ENCODE results near the gene TRAPPC10.
"Not testable (repeated sequence)": the region's sequence is repeated elsewhere in the genome, so short reads cannot be mapped to it uniquely, and the experiment has no call there.

The TRAPPC10 gene

DNA sequence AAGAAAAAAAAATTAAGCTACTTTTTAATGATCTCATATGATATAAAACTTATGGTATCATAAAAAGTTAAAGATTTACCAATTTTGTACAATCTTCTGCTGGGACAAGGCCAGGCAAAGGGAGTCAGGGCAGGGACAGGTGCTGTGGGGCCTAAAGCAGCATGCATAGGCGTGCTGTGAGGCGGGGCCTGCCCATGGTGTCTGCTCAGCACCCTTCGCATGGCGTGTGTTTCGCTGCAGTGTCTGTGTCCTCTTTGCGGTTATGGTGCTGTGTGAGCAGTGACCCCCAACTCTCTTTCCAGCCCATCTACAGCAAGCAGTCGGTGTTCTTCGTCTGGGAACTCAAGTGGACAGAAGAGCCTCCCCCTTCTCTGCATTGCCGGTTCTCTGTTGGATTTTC is 81.7 kb downstream of the TRAPPC10 start:
- DNase-seq, result no peak

DNA sequence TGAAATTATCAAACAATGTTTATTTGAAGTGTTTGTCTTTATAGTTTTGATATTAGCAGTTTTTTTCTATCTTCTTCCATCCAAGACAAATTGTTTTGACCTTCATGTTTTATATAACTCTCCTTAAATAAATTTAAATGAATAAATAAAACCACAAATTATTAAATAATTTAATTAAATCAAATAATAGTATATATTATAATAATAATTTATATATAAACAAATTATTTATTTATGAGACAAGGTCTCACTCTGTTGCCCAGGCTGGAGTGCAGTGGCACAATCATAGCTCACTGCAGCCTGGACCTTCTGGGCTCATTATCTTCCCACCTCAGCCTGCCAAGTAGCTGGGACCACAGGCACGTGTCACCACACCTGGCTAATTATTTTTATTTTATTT is 82.7 kb downstream of the TRAPPC10 start:
- DNase-seq, result no peak

DNA sequence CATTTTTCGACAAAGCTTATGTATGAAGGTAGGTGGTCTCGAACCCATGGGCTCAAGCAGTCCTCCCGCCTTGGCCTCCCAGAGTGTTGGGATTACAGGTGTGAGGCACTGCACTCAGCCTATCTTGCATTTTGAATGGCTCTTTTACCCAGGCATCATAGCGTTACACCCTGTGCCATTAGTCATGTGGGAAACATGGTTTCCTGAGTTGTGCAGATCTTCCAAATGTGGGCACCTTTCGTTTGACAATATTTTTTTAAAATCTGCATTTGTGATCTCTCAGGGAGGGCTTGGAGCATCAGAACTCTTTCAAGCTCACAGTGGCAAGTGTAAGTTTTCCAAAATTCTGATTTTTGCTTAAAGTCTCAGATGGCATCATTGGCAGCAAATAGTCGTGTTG is 86.4 kb downstream of the TRAPPC10 start:
- DNase-seq, result not testable (repeated sequence)

DNA sequence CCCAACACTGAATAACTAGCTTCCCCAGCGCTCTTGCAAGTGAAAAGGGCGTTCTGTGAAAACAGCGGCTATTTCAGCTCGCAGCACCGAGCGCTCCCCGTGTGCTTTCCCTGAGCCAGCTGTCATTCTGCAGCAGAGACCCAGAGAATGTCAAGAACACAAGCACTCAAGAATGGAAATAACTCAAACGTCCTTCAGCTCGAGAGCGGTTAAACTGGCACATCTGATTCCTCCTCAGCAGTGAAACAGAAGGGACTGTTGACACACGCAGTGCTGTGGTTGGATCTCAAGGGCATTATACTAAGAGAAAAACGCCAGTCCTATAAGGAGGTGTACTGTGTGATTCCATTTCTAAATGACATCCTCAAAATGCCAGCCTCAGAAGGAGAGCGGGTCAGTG is 86.9 kb downstream of the TRAPPC10 start:
- DNase-seq, result not testable (repeated sequence)

DNA sequence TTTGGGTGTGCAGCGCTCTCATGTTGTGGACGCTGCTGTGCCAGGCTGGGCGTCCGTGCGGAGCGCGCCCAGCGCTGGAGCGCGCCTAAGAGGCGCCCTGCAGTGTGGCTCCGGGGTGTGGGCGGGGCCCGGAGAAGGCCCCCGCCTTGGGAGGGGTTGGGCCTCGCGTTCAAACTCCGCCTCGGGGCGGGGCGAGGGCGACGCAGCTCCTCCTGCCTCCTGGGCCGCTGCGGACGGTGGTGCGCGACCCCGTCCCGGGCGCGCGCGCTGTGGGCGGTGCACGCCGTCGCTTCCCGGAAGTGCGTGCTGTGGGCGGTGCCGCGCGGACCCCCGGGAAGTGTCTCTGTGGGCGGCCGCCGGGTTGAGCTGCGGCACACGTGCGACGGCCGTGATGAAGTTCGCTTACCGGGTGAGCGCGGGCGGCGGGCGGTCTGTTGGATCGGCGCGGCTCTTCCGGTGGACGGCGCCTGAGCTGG is 95.0 kb downstream of the TRAPPC10 start, which contains the start of gene PWP2:
TSS of gene PWP2 (plus strand) at position 374 of the 476 bp plus-strand sequence. CDS start at position 392, 18 bp downstream.
- DNase-seq, result not testable (repeated sequence)

DNA sequence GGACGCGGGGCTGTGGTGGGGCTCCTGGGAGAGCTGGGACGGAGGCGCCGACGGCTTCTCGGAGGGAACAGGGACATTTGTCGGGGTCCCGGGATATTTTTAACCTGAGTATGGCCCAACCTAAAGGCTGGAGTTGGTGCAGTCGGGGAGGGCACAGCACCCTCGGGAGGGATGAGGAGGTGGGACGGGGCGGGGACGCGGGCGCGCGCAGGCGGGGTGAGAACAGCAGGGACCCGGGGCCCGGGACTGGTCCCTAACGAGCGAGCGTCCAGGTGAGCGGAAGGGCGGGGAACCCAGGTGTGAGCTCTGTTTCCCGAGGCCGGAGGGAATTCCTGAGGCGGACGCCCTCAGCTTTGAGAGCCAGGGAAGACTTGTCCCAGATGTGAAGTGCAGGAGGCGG is 95.5 kb downstream of the TRAPPC10 start:
- DNase-seq, result not testable (repeated sequence)

DNA sequence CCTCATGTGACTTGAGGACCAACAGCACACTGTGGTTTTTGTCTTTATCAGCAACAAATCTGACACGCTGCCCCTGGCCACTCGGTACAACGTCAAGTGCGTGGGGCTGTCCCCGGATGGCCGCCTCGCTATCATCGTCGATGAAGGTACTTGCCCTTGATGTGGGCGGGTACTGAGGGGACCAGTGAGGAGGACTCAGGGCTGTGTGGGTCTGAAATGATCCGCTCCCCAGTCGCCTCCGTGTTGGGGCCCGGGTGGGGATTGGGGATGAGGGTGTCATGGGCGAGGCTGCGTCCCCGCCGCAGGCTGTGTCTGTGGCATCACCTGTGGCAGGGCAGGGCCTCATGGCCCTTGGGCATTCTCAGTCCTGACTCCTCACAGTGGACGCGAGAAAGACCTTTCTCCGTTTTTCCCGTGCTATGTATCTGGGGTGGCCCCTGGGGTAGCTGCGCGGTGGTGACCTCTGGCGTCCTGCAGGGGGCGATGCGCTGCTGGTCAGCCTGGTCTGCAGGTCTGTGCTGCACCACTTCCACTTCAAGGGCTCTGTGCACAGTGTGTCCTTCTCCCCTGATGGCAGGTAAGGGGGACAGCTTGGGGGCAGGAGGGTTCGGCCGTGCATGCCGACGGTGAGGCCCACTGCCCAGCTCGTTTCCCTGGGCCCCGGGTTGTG is 101.7 kb downstream of the TRAPPC10 start:
- not testable (repeated sequence) for DNase-seq

DNA sequence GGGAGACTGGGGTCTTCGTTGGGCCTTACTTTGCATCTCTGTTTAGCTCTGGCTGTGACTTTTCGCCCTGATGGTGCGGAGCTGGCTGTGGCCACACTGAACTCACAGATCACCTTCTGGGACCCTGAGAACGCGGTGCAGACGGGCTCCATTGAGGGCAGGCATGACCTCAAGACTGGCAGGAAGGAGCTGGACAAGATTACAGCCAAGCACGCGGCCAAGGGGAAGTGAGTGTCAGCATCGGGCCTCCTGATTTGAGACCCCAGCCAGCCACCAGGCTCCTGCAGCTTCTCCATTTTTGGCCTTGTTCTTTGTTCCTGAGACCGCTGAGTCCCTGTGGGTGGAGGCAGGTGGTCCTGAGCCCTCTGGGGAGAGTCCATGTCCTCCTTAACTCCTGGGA is 110.0 kb downstream of the TRAPPC10 start:
- DNase-seq, result not testable (repeated sequence)

DNA sequence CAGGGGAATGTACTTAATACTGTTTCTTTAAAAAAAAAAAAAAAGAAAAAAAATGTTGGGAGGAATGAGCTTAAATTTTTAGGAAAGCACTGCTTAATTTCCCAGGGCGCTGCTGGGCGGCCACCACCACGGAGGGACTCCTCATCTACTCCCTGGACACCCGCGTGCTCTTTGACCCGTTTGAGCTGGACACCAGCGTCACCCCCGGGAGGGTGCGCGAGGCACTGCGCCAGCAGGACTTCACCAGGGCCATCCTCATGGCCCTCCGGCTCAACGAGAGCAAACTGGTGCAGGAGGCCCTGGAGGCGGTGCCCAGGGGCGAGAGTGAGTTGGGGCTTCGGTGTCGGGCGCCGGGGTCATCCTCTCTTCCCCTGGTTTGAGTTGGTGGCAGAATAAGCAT is 115.7 kb downstream of the TRAPPC10 start:
- not testable (repeated sequence) for DNase-seq

DNA sequence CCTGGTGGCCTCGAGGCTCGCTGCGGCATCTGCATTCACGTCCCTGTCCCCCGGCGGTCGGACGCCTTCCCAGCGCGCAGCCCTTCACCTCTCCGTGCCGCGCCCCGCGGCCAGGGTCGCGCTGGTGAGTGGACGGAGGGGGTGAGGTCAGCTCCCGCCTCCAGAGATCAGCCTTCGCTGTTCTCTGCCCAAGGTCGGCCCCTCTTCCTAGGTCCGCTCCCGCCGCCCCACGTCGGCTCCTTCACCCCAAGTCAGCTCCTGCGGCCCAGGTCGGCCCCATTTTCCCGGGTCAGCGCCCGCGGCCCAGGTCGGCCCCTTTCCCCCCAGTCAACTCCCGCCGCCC is 121.6 kb downstream of the TRAPPC10 start:
- not testable (repeated sequence) for DNase-seq

DNA sequence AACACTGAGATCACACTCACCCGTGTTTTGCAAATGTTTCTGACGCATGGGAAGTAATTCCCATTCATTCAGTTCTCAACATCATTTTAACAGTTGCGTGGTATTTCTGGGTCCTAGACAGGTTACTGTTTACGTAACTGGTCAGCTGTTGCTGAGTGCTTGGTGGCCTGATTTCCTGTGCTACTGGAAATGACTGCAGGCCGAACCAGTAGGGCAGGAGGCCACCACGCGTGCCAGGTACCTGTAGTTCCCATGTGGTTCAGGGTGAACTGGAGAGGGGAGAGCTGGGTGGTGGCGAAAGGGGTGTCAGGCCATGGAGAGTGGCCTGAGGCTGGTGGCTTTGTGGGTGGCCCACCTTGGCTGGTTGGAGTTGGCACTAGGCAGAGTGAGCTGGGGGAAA is 122.6 kb downstream of the TRAPPC10 start:
- DNase-seq, result not testable (repeated sequence)

DNA sequence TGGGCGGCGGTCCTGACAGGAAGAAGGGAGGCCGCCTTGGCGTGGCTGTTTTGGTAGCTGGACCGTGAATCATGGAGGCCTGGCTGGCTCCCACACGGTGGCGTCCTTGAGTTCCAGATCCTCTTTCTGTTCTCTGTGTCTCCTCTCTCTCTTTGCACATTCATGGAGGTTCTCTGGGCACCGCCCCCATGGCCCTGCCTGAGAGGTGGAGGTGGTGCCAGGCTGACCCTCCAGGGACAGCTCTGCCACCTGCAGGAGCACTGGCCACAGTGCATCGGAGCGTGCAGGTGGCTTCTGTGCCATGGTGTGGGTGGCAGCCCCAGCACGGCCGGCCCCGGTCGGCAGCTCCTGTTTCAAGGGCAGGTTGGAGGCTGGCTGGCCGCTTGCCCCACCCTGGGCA is 125.9 kb downstream of the TRAPPC10 start:
- not testable (repeated sequence) for DNase-seq

DNA sequence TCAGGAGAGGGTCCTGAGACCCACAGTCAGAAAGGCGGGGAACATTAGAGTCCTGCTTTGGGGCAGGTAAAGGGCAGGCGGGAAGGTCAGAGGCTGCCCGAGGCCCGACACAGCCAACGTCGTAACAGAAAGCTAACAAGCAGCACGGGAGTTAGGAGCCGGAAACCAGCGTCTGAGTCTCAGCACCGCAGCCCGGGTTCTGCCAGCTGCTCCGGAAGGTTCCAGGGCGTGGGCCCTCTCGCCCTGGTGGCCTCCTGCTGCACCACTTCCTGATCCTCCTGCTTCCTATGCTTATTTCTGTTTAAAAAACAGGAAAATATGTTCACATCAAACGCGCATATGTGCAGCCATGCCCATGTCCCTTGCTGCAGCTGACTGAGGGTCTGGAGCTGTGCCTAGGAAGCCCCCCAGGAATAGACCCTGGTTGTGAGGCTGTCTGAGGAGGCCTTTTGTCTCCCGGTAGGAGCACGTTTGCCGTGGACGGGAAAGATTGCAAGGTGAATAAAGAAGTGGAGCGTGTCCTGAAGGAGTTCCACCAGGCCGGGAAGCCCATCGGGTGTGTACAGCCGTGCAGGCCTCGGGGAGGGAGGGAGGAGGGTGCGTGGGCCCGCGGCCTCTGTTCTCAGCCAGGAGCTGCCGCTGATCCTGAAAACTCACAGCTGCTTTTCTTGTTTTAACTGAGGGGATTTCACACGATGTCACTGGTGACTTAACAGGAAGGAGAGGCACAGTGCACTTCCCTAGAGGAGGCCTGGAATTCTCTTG is 127.9 kb downstream of the TRAPPC10 start:
- DNase-seq, result not testable (repeated sequence)

DNA sequence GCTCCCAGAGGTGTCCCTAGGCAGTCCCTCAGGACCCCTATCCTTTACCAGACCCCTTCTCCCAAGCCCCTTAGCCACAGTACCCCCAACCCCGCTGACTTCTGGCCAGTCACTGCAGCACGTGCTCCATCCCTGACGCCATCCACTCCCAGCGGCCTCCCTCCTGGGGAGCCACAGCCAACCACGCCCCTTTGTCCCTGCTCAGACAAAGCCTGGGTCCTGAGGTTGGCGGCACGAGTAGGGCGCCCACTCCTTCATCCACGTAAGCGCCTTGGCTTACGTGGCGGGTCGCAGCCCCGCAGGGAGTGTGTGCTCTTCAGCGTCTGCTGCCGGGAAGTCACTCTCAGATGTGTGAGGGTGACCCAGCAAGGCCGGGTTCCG is 128.4 kb downstream of the TRAPPC10 start:
- DNase-seq, result not testable (repeated sequence)

DNA sequence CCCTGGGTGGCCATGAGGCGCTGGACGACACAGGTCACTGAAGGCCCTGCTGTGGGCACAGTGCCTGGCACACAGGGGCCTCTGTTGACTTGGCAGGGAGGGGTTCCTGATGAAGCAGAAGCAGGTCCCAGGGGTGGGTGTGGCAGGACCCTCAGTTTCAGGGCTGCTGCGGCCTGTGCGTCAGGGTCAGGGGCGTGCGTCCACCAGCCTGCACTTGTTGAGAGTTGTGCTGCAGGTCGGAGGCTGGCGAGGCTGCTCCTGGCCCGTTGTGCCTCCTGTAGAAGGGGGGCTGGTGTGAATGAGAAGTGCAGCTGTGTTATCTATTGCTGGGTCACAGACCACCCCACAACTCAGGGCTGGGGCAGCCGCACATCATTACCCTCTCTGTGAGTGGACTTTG is 130.4 kb downstream of the TRAPPC10 start:
- DNase-seq, result not testable (repeated sequence)

DNA sequence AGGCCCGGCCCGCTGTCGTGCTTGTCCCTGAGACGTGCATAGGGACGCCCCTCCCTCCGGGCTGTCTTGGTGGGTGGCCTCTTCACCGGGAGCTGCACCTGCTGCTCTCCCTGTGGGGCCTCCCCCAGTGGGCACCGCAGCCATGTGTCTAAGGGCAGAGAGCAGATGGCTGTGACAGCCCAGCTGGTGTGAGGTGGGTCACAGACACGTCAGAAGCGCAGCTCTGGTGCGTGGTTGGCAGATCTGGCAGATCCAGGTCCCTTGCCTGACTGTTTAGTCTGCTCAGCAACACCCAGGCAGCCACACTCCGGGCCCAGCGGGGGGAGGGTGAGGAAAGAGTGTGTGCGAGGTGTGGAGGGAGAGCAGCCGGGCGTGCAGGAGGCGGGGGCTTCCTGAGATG is 131.3 kb downstream of the TRAPPC10 start:
- DNase-seq, result not testable (repeated sequence)

DNA sequence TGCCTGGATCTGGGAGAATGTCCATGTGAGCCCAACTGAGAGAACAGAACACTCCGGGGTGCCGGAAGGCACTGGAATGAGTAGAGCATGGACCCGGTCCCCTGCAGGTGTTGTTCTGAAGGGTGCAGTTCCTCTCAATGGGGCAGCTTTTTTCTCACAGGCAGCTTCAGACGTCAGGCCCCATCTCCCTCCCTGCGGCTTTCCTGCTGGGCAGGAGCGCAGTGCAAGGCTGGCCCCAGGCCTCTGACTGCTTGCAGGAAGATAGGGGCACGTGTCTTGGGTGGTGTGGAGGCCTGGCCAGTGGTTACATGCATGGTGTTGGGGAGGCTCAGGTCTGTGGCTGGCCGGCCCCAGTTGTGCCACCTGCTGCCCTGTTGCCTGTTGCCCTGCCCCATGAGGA is 131.9 kb downstream of the TRAPPC10 start:
- not testable (repeated sequence) for DNase-seq

DNA sequence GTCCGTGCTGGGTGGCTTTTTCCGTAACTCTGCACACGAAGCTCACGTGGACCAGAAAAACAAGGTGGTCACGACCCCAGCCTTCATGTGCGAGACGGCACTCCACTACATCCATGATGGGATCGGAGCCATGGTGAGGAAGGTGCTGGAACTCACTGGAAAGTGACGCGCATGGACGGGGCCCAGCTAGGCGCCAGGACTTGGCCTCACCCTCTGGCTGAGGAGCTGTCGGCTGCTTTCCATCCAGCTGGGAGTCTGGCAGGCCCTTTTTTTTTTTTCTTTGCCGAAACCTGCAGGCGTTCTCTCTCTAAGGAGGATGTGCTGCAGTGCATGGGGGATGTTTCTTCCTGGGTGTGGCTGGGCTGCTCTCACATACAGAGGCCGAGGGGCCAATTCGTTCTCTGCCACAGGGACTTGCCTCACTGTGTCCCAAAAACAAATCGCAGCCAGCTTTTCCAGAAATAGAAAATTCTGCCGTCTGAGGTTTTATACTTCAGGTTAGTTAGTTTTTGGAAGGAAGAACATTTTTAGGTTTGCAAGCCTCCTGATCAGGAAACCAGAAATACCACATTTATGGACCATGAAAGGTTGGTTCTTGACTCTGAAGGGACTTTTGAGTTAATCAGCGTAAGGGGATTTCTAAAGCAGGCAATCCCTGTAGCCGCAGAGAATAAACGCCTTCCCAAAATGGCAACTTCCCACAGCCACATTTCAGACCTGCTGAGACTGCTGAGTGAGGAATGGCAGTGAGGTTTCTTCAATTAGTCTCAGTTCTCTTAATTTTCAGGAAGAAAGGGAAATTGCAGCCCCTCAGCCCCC is 132.9 kb downstream of the TRAPPC10 start:
- not testable (repeated sequence) for DNase-seq

DNA sequence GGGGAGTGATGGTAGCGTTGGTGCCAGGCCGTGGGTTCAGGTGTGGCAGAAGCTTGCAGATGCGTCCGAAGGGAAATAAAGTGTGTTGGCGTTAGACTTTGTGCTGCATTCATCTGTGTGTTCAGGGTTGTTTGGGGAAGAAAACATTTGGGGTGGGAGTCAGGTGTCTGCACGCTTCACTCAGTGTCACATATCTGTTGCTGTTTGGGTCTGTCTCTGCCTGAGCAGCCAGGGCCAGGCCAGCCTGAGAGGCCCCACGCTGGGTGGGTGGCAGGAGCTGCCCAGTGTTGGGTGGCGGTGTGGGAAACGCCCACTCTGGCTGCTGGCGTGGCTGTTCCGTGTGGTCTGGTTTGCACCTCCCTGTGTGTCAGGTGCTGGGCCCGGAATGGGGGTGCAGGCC is 133.5 kb downstream of the TRAPPC10 start:
- DNase-seq, result not testable (repeated sequence)

DNA sequence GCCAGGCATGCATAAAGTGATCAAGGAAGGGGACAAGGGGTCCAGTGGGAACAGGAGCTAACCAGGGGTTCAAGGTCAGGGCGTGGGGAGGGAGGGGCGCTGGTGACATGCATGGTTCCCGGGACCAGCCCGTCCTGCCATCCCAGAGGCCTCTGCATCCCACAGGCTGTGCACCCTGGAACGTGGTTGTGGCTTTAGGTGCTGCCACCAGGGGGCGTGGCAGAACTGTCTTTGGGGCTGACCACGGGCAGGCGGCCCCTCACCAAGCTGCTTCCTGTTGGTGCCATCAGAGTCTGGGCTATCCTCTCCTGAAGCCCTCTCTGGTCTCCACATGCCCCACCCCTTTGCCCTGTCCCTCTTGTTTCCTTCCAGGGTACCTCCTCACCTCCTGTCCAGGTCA is 135.0 kb downstream of the TRAPPC10 start:
- not testable (repeated sequence) for DNase-seq

DNA sequence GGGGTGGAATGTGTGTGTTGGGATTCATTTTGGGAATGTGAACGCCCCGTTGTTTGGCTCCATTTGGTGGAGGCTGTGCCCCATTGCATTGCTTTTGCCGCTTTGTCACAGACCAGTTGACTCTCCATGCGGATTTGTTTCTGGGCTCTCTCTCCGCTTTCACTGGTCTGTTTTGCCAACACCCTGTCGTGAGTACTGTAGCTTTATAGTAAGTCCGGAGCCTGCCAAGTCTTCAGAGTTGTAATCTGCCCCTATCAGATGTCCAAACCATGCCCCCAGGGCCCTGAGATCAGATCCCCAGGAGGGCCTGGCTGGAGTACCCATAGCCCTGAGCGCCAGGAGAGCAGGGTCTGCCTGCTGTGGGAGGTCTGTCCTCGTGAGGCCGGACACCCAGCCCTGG is 138.1 kb downstream of the TRAPPC10 start:
- DNase-seq, result not testable (repeated sequence)

DNA sequence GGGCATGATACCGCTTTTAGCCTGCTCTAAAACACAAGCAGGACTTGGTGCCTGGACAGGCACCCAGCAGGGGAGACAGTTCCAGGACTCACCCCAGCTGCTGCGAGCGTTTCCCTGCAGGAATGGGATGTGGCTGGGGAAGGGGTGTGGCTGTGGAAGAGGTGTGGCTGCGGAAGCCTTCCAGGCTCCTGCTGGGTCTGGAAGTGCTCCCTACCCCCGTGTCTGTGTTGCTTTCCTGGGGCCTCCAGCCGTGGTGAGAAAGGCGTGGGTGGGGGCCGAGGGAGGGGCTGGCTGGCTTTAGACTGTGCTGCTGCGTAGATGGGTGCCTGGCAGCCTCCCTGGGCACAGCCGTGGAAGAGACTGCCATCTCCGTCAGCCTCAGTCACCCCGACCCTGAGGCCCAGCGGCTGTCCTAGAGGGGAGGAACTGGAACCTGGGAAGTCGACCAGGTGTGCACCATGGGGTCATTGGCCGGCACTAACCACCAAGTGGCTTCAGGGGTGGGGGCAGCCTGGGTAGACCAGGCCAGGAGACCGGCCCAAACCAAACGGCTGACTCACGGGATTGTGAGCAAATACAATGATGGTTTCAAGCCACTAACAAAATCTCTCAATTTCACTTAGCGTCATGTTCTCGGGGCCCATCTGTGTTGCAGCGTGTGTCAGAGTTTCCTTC is 141.2 kb downstream of the TRAPPC10 start:
- not testable (repeated sequence) for DNase-seq

DNA sequence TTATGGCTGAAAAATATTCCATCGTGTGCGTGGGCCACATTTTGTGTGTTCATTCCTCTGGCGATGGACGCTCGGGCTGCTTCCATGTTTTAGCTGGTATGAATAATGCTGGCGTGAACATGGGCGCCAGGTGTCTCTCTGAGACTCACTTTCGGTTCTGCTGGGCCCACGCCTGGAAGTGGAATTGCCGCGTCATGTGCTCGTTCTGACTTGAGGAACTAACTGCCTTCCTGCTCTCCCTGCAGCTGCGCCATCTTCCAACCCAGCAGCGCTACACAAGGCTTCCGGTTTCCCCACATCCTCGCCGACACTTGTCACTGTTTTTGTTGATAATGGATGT is 141.8 kb downstream of the TRAPPC10 start:
- not testable (repeated sequence) for DNase-seq
